MG63 (cell line): ENCODE results near the gene DDAH2. TPM values are rescaled to one million over a fixed set of nuclear protein-coding genes. Genes with fewer than 3 reads are reported as not detected.
A peak's percentile ranks its signal among the peaks of the same experiment; 100 is the strongest.

Experiments
- DNase-seq: peaks from one replicate; pipeline ENCODE4 v3.0.0-alpha.2; 2020
- H3K27me3 ChIP-seq: fragments of 250-450 bp; sonication (Bioruptor Pico); 2 replicates; pipeline ENCODE4 v1.5.1; 2020; ENCODE audit warnings: mild to moderate bottlenecking, moderate library complexity
- H3K36me3 ChIP-seq: fragments of 250-450 bp; sonication (Bioruptor Pico); 2 replicates; pipeline ENCODE4 v1.5.1; 2020; ENCODE audit warnings: mild to moderate bottlenecking, moderate library complexity
- H3K4me3 ChIP-seq: fragments of 250-450 bp; sonication (Bioruptor Pico); 2 replicates; pipeline ENCODE4 v1.5.1; 2020; ENCODE audit warnings: mild to moderate bottlenecking, moderate library complexity
- H3K9me3 ChIP-seq: fragments of 250-450 bp; sonication (Bioruptor Pico); 2 replicates; pipeline ENCODE4 v1.5.1; 2020; ENCODE audit warnings: mild to moderate bottlenecking, moderate library complexity
- total RNA-seq: library from RNA; depleted of rRNA; stranded (reverse); fragments of >200 nt; shearing (Covaris generic); gene quantifications from 2 replicates; pipeline ENCODE4 v1.2.3, GENCODE V29; 2014; ENCODE audit warnings: low replicate concordance; rRNA removed

The DDAH2 gene
- total RNA-seq, 1 experiment from 2014 or later = 31.9 TPM

DNA sequence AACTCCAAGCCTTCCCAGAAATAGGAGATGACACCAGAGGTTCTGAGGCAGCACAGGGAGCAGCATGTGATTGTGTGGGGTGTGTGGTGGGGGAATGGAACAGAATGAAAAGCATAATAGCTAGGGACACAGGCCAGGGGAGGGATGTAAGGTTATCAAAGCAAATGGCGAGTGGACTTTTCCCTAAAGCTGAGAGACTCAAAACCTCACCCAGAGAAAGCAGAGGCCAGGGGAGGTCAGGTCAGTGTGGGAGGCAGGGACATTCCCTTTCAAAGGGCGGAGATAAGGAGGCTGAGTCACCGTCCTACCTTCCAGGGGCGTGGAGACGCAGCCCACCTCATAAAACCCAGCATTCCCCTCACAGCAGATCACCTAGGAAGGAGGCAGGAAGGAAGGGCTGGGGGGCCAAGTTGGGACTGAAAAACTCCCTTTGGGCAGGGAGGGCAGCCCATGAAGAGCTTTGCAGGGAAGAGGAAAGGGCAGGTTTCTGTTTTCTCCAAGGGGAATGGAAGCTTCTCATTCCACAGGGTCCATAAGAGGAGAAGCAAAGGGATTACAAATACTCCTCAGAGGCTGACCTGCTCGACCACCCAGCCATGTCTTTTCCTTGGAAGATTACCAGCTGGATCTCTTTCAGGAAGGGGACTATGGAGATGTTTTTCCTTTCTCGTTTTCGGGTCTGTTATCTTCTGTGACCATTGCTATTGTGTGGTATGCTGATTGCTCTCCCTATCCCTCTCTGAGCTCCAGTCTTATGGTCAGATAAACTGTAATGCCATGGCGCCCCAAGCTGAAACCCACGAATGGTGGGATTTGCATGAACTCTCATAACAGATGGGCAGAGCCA is 38.6 kb downstream of the DDAH2 start:
- no peaks in the 10 kb centered on the region for H3K36me3 ChIP-seq

GRCh38 chr6:31689249-31690110 is 39.6 kb downstream of the DDAH2 start:
- Histone ChIP-seq H3K27me3 (no peaks in the 10 kb centered on the region), H3K36me3 (no peaks in the 10 kb centered on the region), H3K4me3 (no peak overlapping the region), H3K9me3 (no peaks in the 10 kb centered on the region)
- no peak for DNase-seq

More for the DNA sequence above, 38.6 kb downstream of the DDAH2 start:
- H3K4me3 ChIP-seq = no peak overlapping the region
- H3K9me3 ChIP-seq = no peaks in the 10 kb centered on the region
- DNase-seq = no peak
- H3K27me3 ChIP-seq = no peaks in the 10 kb centered on the region

GRCh38 chr6:31687860-31688693 is 41.0 kb downstream of the DDAH2 start:
- Histone ChIP-seq H3K9me3 (no peaks in the 10 kb centered on the region), H3K27me3 (no peaks in the 10 kb centered on the region), H3K36me3 (no peaks in the 10 kb centered on the region), H3K4me3 (no peak overlapping the region)
- no peak for DNase-seq

- H3K4me3 ChIP-seq = no peak overlapping the region
- no peaks in the 10 kb centered on the region for H3K36me3 ChIP-seq
- no peaks in the 10 kb centered on the region for H3K27me3 ChIP-seq
- DNase-seq = no peak
- H3K9me3 ChIP-seq = no peaks in the 10 kb centered on the region
Measured at GRCh38 chr6:31687321-31687720, 41.8 kb downstream of the DDAH2 start.

- Histone ChIP-seq H3K4me3 (no peak overlapping the region), H3K9me3 (no peaks in the 10 kb centered on the region), H3K27me3 (no peaks in the 10 kb centered on the region), H3K36me3 (no peaks in the 10 kb centered on the region)
- no peak for DNase-seq
Measured at GRCh38 chr6:31686483-31686882, 42.6 kb downstream of the DDAH2 start.

GRCh38 chr6:31683591-31683990 is 45.5 kb downstream of the DDAH2 start:
- no peak overlapping the region for H3K4me3 ChIP-seq
- H3K36me3 ChIP-seq = no peaks in the 10 kb centered on the region
- no peak for DNase-seq
- H3K27me3 ChIP-seq = no peaks in the 10 kb centered on the region
- no peaks in the 10 kb centered on the region for H3K9me3 ChIP-seq

GRCh38 chr6:31681135-31681671 is 47.9 kb downstream of the DDAH2 start:
- DNase-seq = peak; percentile 20
- Histone ChIP-seq H3K4me3 (peak overlapping the region; percentile 27), H3K36me3 (no peaks in the 10 kb centered on the region), H3K27me3 (no peaks in the 10 kb centered on the region), H3K9me3 (no peaks in the 10 kb centered on the region)

DNA sequence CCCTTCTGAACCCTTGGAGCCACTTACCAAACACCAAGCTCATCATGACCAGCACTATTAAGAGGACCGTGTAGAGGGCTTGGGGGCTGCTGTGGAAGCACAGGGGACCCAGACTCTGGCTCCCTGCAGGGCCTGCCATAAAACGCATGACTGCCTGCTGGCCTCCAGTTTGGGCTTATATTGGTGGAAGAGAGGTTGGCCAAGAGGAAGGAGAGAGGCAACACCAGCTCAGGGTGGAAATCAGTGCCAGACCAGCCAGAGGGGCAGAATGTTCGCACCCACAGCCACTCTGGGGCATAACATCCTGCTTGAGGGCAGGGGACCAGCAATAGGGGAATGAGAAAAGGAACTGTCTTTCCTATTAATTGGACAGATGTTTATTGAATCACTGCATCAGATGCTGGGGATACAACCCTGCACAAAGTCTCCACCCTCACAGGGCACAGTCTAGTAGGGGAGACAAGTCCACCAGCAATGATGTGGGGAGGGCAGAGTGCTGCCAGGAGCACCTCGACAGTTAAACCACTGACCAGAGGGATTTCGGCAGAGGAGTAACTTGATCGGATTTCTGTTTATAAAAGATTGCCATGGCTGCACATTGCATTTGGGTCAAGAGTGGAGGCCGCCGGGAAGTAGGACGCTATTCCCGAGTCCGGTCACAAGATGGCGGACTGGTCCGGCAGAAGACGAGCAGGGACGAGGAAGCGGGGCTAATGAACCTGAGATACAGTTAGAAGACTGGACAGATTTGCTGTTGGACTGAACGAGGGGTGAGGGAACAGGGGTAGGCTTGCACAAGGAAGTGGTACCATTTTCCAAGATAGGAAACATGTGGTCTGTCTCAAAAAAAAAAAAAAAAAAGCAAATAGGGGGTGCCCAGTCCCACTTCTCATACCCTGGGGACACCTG is 48.6 kb downstream of the DDAH2 start, which contains the start of gene LY6G5C:
Gene LY6G5C (minus strand): TSS at position 842 of the 909 bp plus-strand sequence. CDS start 694 bp downstream, at position 148.
- Histone ChIP-seq H3K27me3 (no peaks in the 10 kb centered on the region), H3K36me3 (no peaks in the 10 kb centered on the region), H3K9me3 (no peaks in the 10 kb centered on the region), H3K4me3 (peak within 1 kb of the TSS; percentile 27)
- peak; percentile 68 for DNase-seq

DNA sequence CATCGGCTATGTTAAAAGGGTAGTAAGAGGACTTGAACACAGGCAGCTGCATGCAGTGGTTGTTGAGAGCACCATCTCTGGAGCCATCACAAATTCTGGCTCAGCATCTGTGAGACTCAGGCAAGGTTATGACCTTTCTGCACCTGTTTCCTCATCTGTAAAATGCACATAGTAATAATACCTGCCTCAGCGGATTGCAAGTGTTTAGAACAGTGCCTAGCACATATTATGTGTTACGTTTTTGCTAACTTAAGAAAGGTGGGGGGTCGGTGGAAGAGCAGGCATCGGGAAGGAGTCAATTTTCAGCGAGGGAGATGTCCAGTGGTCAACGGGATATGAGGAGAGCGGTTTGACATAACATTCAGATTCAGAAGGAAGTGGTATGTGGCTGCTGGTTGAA is 51.1 kb downstream of the DDAH2 start:
- DNase-seq = no peak
- no peak overlapping the region for H3K4me3 ChIP-seq
- H3K36me3 ChIP-seq = no peaks in the 10 kb centered on the region
- H3K9me3 ChIP-seq = no peaks in the 10 kb centered on the region
- no peaks in the 10 kb centered on the region for H3K27me3 ChIP-seq

Other genes with a start within 250 kb of the DDAH2 start
- 13.1 and 17.6 TPM in 2 replicates for gene MICB, start 231.2 kb downstream of the DDAH2 start, total RNA-seq
- gene MCCD1, start 200.3 kb downstream of the DDAH2 start, total RNA-seq = not detected in 2 replicates
- gene DDX39B, start 187.3 kb downstream of the DDAH2 start, total RNA-seq = 389 and 536 TPM in 2 replicates
- 2.1 and 3.4 TPM in 2 replicates for gene ATP6V1G2, start 182.7 kb downstream of the DDAH2 start, total RNA-seq
- gene NFKBIL1, start 181.7 kb downstream of the DDAH2 start, total RNA-seq = 19.7 and 29.3 TPM in 2 replicates
- not detected in 2 replicates for gene LTA, start 157.0 kb downstream of the DDAH2 start, total RNA-seq
- not detected in 2 replicates for gene TNF, start 153.7 kb downstream of the DDAH2 start, total RNA-seq
- not detected in 2 replicates for gene LTB, start 146.9 kb downstream of the DDAH2 start, total RNA-seq
- not detected in 2 replicates for gene LST1, start 143.0 kb downstream of the DDAH2 start, total RNA-seq
- not detected in 2 replicates for gene NCR3, start 136.3 kb downstream of the DDAH2 start, total RNA-seq
- not detected in 2 replicates for gene AIF1, start 114.1 kb downstream of the DDAH2 start, total RNA-seq
- gene PRRC2A, start 108.6 kb downstream of the DDAH2 start, total RNA-seq = 17.1 and 18.2 TPM in 2 replicates
- gene BAG6, start 76.6 kb downstream of the DDAH2 start, total RNA-seq = 82.2 and 194 TPM in 2 replicates
- 0.56 TPM in 1 of 2 replicates, not detected in the other for gene APOM, start 73.4 kb downstream of the DDAH2 start, total RNA-seq
- 5.9 and 6.5 TPM in 2 replicates for gene C6orf47, start 68.5 kb downstream of the DDAH2 start, total RNA-seq
- gene GPANK1, start 64.3 kb downstream of the DDAH2 start, total RNA-seq = 21.4 and 24.2 TPM in 2 replicates
- 88.8 and 99.8 TPM in 2 replicates for gene CSNK2B, start 63.2 kb downstream of the DDAH2 start, total RNA-seq
- gene LY6G5B, start 59.3 kb downstream of the DDAH2 start, total RNA-seq = 0.42 and 1.1 TPM in 2 replicates
- gene LY6G5C, start 48.2 kb downstream of the DDAH2 start, total RNA-seq = not detected in 2 replicates
- 19.4 and 43.4 TPM in 2 replicates for gene ABHD16A, start 26.0 kb downstream of the DDAH2 start, total RNA-seq
- not detected in 2 replicates for gene LY6G6F, start 22.4 kb downstream of the DDAH2 start, total RNA-seq
- not detected in 2 replicates for gene LY6G6D, start 14.0 kb downstream of the DDAH2 start, total RNA-seq
- not detected in 2 replicates for gene LY6G6C, start 7.6 kb downstream of the DDAH2 start, total RNA-seq
- not detected in 2 replicates for gene MPIG6B, start 5.9 kb downstream of the DDAH2 start, total RNA-seq
- gene CLIC1, start 7.2 kb upstream of the DDAH2 start, total RNA-seq = 571 and 764 TPM in 2 replicates
- 3.1 and 6.3 TPM in 2 replicates for gene MSH5, start 10.7 kb upstream of the DDAH2 start, total RNA-seq
- 2.5 TPM in 1 of 2 replicates, not detected in the other for gene SAPCD1, start 33.4 kb upstream of the DDAH2 start, total RNA-seq
- gene VWA7, start 48.0 kb upstream of the DDAH2 start, total RNA-seq = 0.13 and 0.84 TPM in 2 replicates
- 58.8 and 107 TPM in 2 replicates for gene VARS1, start 66.5 kb upstream of the DDAH2 start, total RNA-seq
- gene LSM2, start 77.7 kb upstream of the DDAH2 start, total RNA-seq = 57.0 and 58.4 TPM in 2 replicates
- 0.33 and 0.39 TPM in 2 replicates for gene HSPA1L, start 86.0 kb upstream of the DDAH2 start, total RNA-seq
- 32.5 and 71.8 TPM in 2 replicates for gene HSPA1A, start 86.2 kb upstream of the DDAH2 start, total RNA-seq
- gene HSPA1B, start 98.4 kb upstream of the DDAH2 start, total RNA-seq = 48.7 and 72.1 TPM in 2 replicates
- gene NEU1, start 133.5 kb upstream of the DDAH2 start, total RNA-seq = 11.7 and 14.6 TPM in 2 replicates
- not detected in 2 replicates for gene SLC44A4, start 149.7 kb upstream of the DDAH2 start, total RNA-seq
- gene EHMT2, start 168.4 kb upstream of the DDAH2 start, total RNA-seq = 30.4 and 38.9 TPM in 2 replicates
- 0.67 and 9.3 TPM in 2 replicates for gene ZBTB12, start 172.8 kb upstream of the DDAH2 start, total RNA-seq
- gene C2, start 198.4 kb upstream of the DDAH2 start, total RNA-seq = 0.13 and 0.20 TPM in 2 replicates
- 2.2 and 6.9 TPM in 2 replicates for gene CFB, start 216.8 kb upstream of the DDAH2 start, total RNA-seq
- gene NELFE, start 229.7 kb upstream of the DDAH2 start, total RNA-seq = 111 and 131 TPM in 2 replicates
- gene SKIC2, start 229.9 kb upstream of the DDAH2 start, total RNA-seq = 22.9 and 25.2 TPM in 2 replicates
- 9.8 and 13.7 TPM in 2 replicates for gene DXO, start 242.8 kb upstream of the DDAH2 start, total RNA-seq